HL-60 (cell line): ENCODE results near the gene TACC2.

ENCODE experiments used
- DNase-seq, 2 experiments: peaks; one replicate each; pipeline ENCODE4 v3.0.0-alpha.2; 2010 to 2020; ENCODE audit warnings: low read depth in 1 of 2, low spot score in 1 of 2
- H3K27ac ChIP-seq: fragments of 250-450 bp; sonication (Bioruptor Pico); replicated peaks from 2 replicates; pipeline ENCODE4 v1.5.1; 2020; ENCODE audit warnings: mild to moderate bottlenecking, moderate library complexity
- H3K27me3 ChIP-seq: fragments of 250-450 bp; sonication (Bioruptor Pico); 2 replicates; pipeline ENCODE4 v1.5.1; 2021; ENCODE audit warnings: mild to moderate bottlenecking, moderate library complexity; ENCODE audit not compliant: insufficient read depth, poor library complexity, severe bottlenecking
- H3K4me3 ChIP-seq: replicated peaks from 2 replicates; pipeline ENCODE4 v1.5.1; 2011; ENCODE audit warnings: mild to moderate bottlenecking, control low read depth, low read length; ENCODE audit not compliant: insufficient read depth
- GABPA ChIP-seq: IDR thresholded peaks from 2 replicates; pipeline ENCODE4 v1.6.1; 2012; ENCODE audit warnings: low read depth
- POLR2AphosphoS5 ChIP-seq: IDR thresholded peaks from 2 replicates; pipeline ENCODE4 v1.6.1; 2012; ENCODE audit warnings: low read depth
- REST ChIP-seq: IDR thresholded peaks from 2 replicates; pipeline ENCODE4 v1.6.1; 2012; ENCODE audit warnings: low read depth; ENCODE audit not compliant: insufficient replicate concordance
- SPI1 ChIP-seq: IDR thresholded peaks from 2 replicates; pipeline ENCODE4 v1.6.1; 2012; ENCODE audit warnings: low read depth, mild to moderate bottlenecking, borderline replicate concordance
- TF ChIP-seq, protein P1 (sequence below): IDR thresholded peaks from one replicate; pipeline ENCODE4 v1.5.1; 2011; ENCODE audit warnings: low read length, control low read depth, inconsistent platforms; ENCODE audit not compliant: insufficient read depth

The TACC2 gene

GRCh38 chr10:122244001-122244975 lies 255.3 kb downstream of the TACC2 start:
- no peak overlapping the region for H3K4me3 ChIP-seq
- TF ChIP-seq SPI1, result no peak
- TF ChIP-seq REST, result no peak
- TF ChIP-seq GABPA, result no peak
- TF ChIP-seq POLR2AphosphoS5, result no peak
- TF ChIP-seq, protein P1, sequence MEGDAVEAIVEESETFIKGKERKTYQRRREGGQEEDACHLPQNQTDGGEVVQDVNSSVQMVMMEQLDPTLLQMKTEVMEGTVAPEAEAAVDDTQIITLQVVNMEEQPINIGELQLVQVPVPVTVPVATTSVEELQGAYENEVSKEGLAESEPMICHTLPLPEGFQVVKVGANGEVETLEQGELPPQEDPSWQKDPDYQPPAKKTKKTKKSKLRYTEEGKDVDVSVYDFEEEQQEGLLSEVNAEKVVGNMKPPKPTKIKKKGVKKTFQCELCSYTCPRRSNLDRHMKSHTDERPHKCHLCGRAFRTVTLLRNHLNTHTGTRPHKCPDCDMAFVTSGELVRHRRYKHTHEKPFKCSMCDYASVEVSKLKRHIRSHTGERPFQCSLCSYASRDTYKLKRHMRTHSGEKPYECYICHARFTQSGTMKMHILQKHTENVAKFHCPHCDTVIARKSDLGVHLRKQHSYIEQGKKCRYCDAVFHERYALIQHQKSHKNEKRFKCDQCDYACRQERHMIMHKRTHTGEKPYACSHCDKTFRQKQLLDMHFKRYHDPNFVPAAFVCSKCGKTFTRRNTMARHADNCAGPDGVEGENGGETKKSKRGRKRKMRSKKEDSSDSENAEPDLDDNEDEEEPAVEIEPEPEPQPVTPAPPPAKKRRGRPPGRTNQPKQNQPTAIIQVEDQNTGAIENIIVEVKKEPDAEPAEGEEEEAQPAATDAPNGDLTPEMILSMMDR, result no peak
- H3K27ac ChIP-seq, result no peak overlapping the region
- H3K27me3 ChIP-seq, result no peaks in the 10 kb centered on the region
- DNase-seq, result no peak

DNA sequence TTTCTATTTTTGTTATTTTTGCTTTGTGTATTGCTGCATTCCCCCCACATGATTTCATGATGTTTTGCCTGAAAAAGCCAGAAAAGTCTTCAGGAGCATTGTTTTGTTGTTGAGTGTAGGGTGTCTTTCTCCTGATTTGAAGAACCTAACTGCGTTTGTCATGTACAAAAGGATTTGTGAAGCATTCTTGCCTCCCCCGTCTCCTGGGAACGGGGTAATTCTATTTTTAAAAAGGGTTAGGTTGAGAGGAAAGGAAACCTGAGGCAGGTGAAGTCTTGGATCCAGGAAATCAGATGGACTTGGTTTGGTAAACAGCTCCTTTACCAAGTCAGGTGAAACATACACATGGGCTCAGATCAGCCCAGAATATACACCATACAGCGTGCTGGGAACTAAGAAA lies 256.2 kb downstream of the TACC2 start:
- TF ChIP-seq SPI1, result no peak
- TF ChIP-seq POLR2AphosphoS5, result no peak
- no peak for TF ChIP-seq REST
- TF ChIP-seq, protein P1, result no peak
- no peak for TF ChIP-seq GABPA
- no peak for DNase-seq
- no peak overlapping the region for H3K4me3 ChIP-seq
- H3K27me3 ChIP-seq, result no peaks in the 10 kb centered on the region
- no peak overlapping the region for H3K27ac ChIP-seq

DNA sequence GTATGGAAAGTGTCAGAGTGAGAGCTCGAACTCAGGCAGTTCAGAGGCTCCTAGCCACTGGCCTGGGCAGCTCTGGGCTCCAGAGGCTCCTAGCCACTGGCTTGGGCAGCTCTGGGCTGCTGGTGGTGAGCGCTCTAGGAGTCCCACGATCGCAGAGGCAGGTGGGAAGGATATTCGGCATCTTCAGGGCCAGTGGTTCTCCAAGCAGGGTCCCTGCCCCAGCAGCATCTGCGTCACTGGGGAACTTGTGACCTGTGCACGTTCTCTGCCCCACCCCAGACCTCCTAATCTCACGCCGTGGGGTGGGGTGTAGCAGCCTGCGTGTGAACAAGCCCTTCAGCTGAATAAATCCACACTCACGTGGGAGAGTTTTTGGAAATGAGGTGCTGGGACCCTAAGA lies 256.9 kb downstream of the TACC2 start:
- no peak for TF ChIP-seq POLR2AphosphoS5
- TF ChIP-seq, protein P1, result no peak
- no peak for TF ChIP-seq SPI1
- TF ChIP-seq REST, result no peak
- TF ChIP-seq GABPA, result no peak

More for the DNA sequence above, 256.9 kb downstream of the TACC2 start:
- H3K27ac ChIP-seq, result no peak overlapping the region
- no peak overlapping the region for H3K4me3 ChIP-seq
- no peaks in the 10 kb centered on the region for H3K27me3 ChIP-seq
- no peak for DNase-seq
